SK-N-SH (cell line): ENCODE results near the gene KRT33B. TPM values are rescaled to one million over a fixed set of nuclear protein-coding genes. Genes with fewer than 3 reads are reported as not detected.

Experiments
- CTCF ChIA-PET: fragments of 300-600, 350-600 bp; formaldehyde crosslinking; extraction: SDS; loops from one replicate; lab custom pipeline; 2021; lab: Yijun Ruan, JAX
- POLR2A ChIA-PET: fragments of 350-600 bp; sonication (Branson Sonifier 250); formaldehyde crosslinking; extraction: SDS; loops from one replicate; lab custom pipeline; 2020; ENCODE audit warnings: antibody characterized with exemption, inconsistent platforms; lab: Yijun Ruan, JAX
- DNase-seq: peaks from one replicate; pipeline ENCODE4 v3.0.0; 2012
- H2AFZ ChIP-seq: fragments of 200-600 bp; sonication (generic); 2 replicates; pipeline ENCODE4 v1.8.1; 2016; ENCODE audit warnings: antibody characterized with exemption, mild to moderate bottlenecking, low read depth
- H3F3A ChIP-seq: fragments of 200-600 bp; sonication (generic); replicated peaks from 2 replicates; pipeline ENCODE3; 2016; ENCODE audit warnings: antibody characterized with exemption, mild to moderate bottlenecking; ENCODE audit not compliant: insufficient read depth
- H3K27ac ChIP-seq, 2 experiments: fragments of 200-500 bp in 1 of 2; fragments of 200-600 bp in 1 of 2; sonication (Bioruptor generic) in 1 of 2; sonication (generic), shearing (Covaris generic) in 1 of 2; 2 replicates each; pipeline versions ENCODE4 v1.5.1 to v1.6.1; 2014 to 2016; ENCODE audit warnings: low read depth in 2 of 2, inconsistent platforms in 1 of 2, low read length in 1 of 2, mild to moderate bottlenecking in 1 of 2, mixed read lengths in 1 of 2
- H3K27me3 ChIP-seq: fragments of 200-600 bp; sonication (generic), shearing (Covaris generic); 2 replicates; pipeline ENCODE4 v1.6.1; 2016; ENCODE audit warnings: mixed run types; ENCODE audit not compliant: insufficient read depth
- H3K36me3 ChIP-seq, 2 experiments: fragments of 200-500 bp in 1 of 2; fragments of 200-600 bp in 1 of 2; sonication (Bioruptor generic) in 1 of 2; sonication (generic) in 1 of 2; replicated peaks in 1 of 2; 2 replicates each; pipeline versions ENCODE3 to v1.5.1; 2014 to 2016; ENCODE audit warnings: low read length in 1 of 2, mild to moderate bottlenecking in 1 of 2; ENCODE audit not compliant: insufficient read depth in 2 of 2, control insufficient read depth in 1 of 2
- H3K4me1 ChIP-seq, 2 experiments: fragments of 200-500 bp in 1 of 2; fragments of 200-600 bp in 1 of 2; sonication (Bioruptor generic) in 1 of 2; sonication (generic), shearing (Covaris generic) in 1 of 2; 2 replicates each; pipeline versions ENCODE4 v1.5.1 to v1.6.1; 2014 to 2016; ENCODE audit warnings: low read depth in 1 of 2, low read length in 1 of 2, mixed run types in 1 of 2; ENCODE audit not compliant: insufficient read depth in 2 of 2, control insufficient read depth in 1 of 2
- H3K4me2 ChIP-seq: fragments of 200-600 bp; sonication (generic), shearing (Covaris generic); 2 replicates; pipeline ENCODE4 v1.6.1; 2017; ENCODE audit warnings: mixed run types
- H3K4me3 ChIP-seq, 2 experiments: fragments of 200-500 bp in 1 of 2; fragments of 200-600 bp in 1 of 2; sonication (Bioruptor generic) in 1 of 2; sonication (generic), shearing (Covaris generic) in 1 of 2; 2 replicates each; pipeline versions ENCODE4 v1.5.1 to v1.8.1; 2014 to 2016; ENCODE audit warnings: low read depth in 2 of 2, inconsistent platforms in 1 of 2, low read length in 1 of 2, mild to moderate bottlenecking in 1 of 2, mixed read lengths in 1 of 2, moderate library complexity in 1 of 2
- H3K79me2 ChIP-seq: fragments of 200-600 bp; sonication (generic); 2 replicates; pipeline ENCODE4 v1.8.1; 2017; ENCODE audit warnings: mild to moderate bottlenecking; ENCODE audit not compliant: insufficient read depth
- H3K9ac ChIP-seq: fragments of 200-600 bp; sonication (generic); 2 replicates; pipeline ENCODE4 v1.6.1; 2017; ENCODE audit warnings: mixed run types
- H3K9me2 ChIP-seq: fragments of 200-600 bp; sonication (generic); 2 replicates; pipeline ENCODE4 v1.6.1; 2017; ENCODE audit warnings: mixed run types
- H3K9me3 ChIP-seq: fragments of 200-600 bp; sonication (generic); 2 replicates; pipeline ENCODE4 v1.6.1; 2017; ENCODE audit warnings: mixed run types, mild to moderate bottlenecking, moderate library complexity
- H4K20me1 ChIP-seq: fragments of 200-600 bp; sonication (generic); 2 replicates; pipeline ENCODE4 v1.6.1; 2017; ENCODE audit warnings: mild to moderate bottlenecking, mixed run types; ENCODE audit not compliant: insufficient read depth
- CHD2 ChIP-seq: fragments of 150-350 bp; IDR thresholded peaks from 2 replicates; pipeline ENCODE4 v1.6.1; 2018; ENCODE audit warnings: low read length; ENCODE audit not compliant: partially characterized antibody
- EP300 ChIP-seq, 2 experiments: IDR thresholded peaks; 2 replicates each; pipeline versions ENCODE4 v1.4.0 to v1.6.1; 2012; ENCODE audit warnings: borderline replicate concordance in 1 of 2, low read depth in 1 of 2, low read length in 1 of 2
- EZH2phosphoT487 ChIP-seq: fragments of 200-600 bp; sonication (generic); IDR thresholded peaks from 2 replicates; pipeline ENCODE4 v1.6.1; 2017; ENCODE audit warnings: low read depth, mixed run types, mild to moderate bottlenecking, antibody characterized with exemption, moderate library complexity, borderline replicate concordance
- FOSL2 ChIP-seq: IDR thresholded peaks from 2 replicates; pipeline ENCODE4 v1.4.0; 2012; ENCODE audit warnings: low read depth, mild to moderate bottlenecking, moderate library complexity, borderline replicate concordance
- FOXJ3 ChIP-seq: sonication (generic); formaldehyde crosslinking; IDR thresholded peaks from 2 replicates; pipeline ENCODE4 v1.5.1; 2020; ENCODE audit warnings: mild to moderate bottlenecking, missing genetic modification reagents
- FOXM1 ChIP-seq: IDR thresholded peaks from 2 replicates; pipeline ENCODE4 v1.4.0; 2012; ENCODE audit warnings: low read depth, mild to moderate bottlenecking
- GATA2 ChIP-seq: sonication (generic); formaldehyde crosslinking; IDR thresholded peaks from 2 replicates; pipeline ENCODE4 v1.5.0; 2020; ENCODE audit warnings: mild to moderate bottlenecking, missing genetic modification reagents
- JUND ChIP-seq: IDR thresholded peaks from 2 replicates; pipeline ENCODE4 v1.4.0; 2012
- MXI1 ChIP-seq: IDR thresholded peaks from 2 replicates; pipeline ENCODE4 v1.6.1; 2012; ENCODE audit warnings: mild to moderate bottlenecking, low read depth, low read length, improper control_type of control experiment
- NFIC ChIP-seq: IDR thresholded peaks from 2 replicates; pipeline ENCODE4 v1.4.0; 2012; ENCODE audit warnings: borderline replicate concordance
- NRF1 ChIP-seq: IDR thresholded peaks from 2 replicates; pipeline ENCODE4 v1.6.1; 2012; ENCODE audit warnings: low read depth, mild to moderate bottlenecking, low read length
- PBX3 ChIP-seq: IDR thresholded peaks from 2 replicates; pipeline ENCODE4; 2012
- RXRA ChIP-seq: IDR thresholded peaks from 2 replicates; pipeline ENCODE4 v1.4.0; 2012; ENCODE audit warnings: low read depth, mild to moderate bottlenecking, borderline replicate concordance
- SIN3A ChIP-seq: IDR thresholded peaks from 2 replicates; pipeline ENCODE4 v1.6.1; 2012; ENCODE audit warnings: low read depth, mild to moderate bottlenecking, low read length, moderate library complexity, borderline replicate concordance
- SMC3 ChIP-seq: IDR thresholded peaks from 2 replicates; pipeline ENCODE4 v1.6.1; 2012; ENCODE audit warnings: low read depth, low read length, improper control_type of control experiment
- TCF12 ChIP-seq: IDR thresholded peaks from 2 replicates; pipeline ENCODE4 v1.4.0; 2012
- TEAD4 ChIP-seq: IDR thresholded peaks from 2 replicates; pipeline ENCODE4 v1.4.0; 2012; ENCODE audit warnings: mild to moderate bottlenecking, borderline replicate concordance; ENCODE audit not compliant: insufficient read depth
- YY1 ChIP-seq: IDR thresholded peaks from 2 replicates; pipeline ENCODE4 v1.4.0; 2012; ENCODE audit warnings: low read depth, mild to moderate bottlenecking
- ZBTB33 ChIP-seq: IDR thresholded peaks from 2 replicates; pipeline ENCODE4 v1.4.0; 2012; ENCODE audit warnings: low read depth, borderline replicate concordance
- WGBS: methylation state at CpG from one replicate; pipeline ENCODE4 v1.1.6; 2017; ENCODE audit warnings: low lambda C conversion rate; 5-methylcytosine and 5-hydroxymethylcytosine counted together
- polyA plus RNA-seq, 3 experiments: library from polyadenylated mRNA; depleted of rRNA; stranded (reverse); fragments of >200 nt; gene quantifications; 2 replicates each; pipeline ENCODE4 v1.2.3, GENCODE V29; 2012
- TF ChIP-seq, protein P1 (sequence below): IDR thresholded peaks from 2 replicates; pipeline ENCODE4 v1.4.0; 2012; ENCODE audit warnings: low read depth, borderline replicate concordance
- TF ChIP-seq, protein P2 (sequence below): fragments of 150-350 bp; IDR thresholded peaks from 2 replicates; pipeline ENCODE4 v1.6.1; 2016; ENCODE audit warnings: mild to moderate bottlenecking, low read depth, low read length

The KRT33B gene
- polyA plus RNA-seq, 1 of the 3 experiments (the other 2 are of a cell fraction): 0.08 TPM

DNA sequence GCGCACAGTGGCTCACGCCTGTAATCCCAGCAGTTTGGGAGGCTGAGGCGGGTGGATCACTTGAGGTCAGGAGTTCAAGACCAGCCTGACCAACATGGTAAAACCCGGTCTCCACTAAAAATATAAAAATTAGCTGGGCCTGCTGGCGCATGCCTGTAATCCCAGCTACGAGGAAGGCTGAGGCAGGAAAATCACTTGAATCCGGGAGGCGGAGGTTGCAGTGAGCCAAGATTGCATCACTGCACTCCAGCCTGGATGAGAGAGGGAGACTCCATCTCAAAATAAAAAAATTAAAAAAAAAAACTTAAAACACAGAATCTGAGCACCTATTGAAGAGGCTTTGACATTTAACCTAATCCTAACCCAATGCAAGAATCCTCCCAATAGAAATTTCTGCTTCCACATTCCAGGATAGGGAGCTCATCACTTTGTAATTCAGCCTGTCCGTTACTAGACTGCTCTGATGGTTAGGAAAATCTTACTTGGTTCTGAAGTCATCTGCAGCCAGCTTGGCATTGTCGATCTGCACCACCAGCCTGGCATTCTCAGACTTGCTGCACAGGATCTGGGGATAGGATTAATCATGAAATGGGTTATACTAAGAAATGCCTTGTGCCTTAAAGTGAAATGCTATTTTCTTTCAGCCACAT is 2.1 kb downstream of the KRT33B start:
- Histone ChIP-seq H4K20me1 (no peaks in the 10 kb centered on the region), H3K79me2 (no peaks in the 10 kb centered on the region), H3K9me2 (no peaks in the 10 kb centered on the region), H3K9me3 (no peaks in the 10 kb centered on the region), H3K4me2 (peak overlapping the region; percentile 21; the same call in 1 of the 2 replicates), H3K27ac (peak overlapping the region in 1 of 2 experiments; percentile 36; a peak in 2 of 4 replicates), H3K4me3 (no peak overlapping the region), H3K4me1 (peaks cover 0 to 15% of the 10 kb centered on the region in 2 experiments; a peak in 1 of 4 replicates), H3F3A (peaks cover 8% of the 10 kb centered on the region), H3K36me3 (no peaks in the 10 kb centered on the region), H2AFZ (no peak overlapping the region), H3K9ac (0 out of 2 replicates have a peak overlapping the region, but pooled peaks have one; percentile 21), H3K27me3 (no peaks in the 10 kb centered on the region)
- TF ChIP-seq, protein P1, sequence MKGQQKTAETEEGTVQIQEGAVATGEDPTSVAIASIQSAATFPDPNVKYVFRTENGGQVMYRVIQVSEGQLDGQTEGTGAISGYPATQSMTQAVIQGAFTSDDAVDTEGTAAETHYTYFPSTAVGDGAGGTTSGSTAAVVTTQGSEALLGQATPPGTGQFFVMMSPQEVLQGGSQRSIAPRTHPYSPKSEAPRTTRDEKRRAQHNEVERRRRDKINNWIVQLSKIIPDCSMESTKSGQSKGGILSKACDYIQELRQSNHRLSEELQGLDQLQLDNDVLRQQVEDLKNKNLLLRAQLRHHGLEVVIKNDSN: no peak
- TF ChIP-seq EP300 (IDR thresholded peaks at IDR 0.05; ENCODE audit: borderline replicate concordance in 1 of 2, low read depth in 1 of 2, low read length in 1 of 2): peak in 1 of 2 experiments; percentile 52; a peak in 1 of 4 replicates
- TF ChIP-seq FOSL2: peak; percentile 51
- peak; percentile 41; the same call in 1 of the 2 replicates for TF ChIP-seq PBX3
- TF ChIP-seq NFIC: 0 out of 2 replicates have a peak, but pooled peaks have one; percentile 5
- no peak for TF ChIP-seq SIN3A
- TF ChIP-seq JUND: peak; percentile 47
- peak; percentile 50; the same call in 1 of the 2 replicates for TF ChIP-seq TCF12
- no peak for TF ChIP-seq SMC3
- WGBS: 71% methylated on average over 10 of the region's 10 CpGs
- ChIA-PET POLR2A (no interaction called here), CTCF (no interaction called here)
- no peak for DNase-seq

DNA sequence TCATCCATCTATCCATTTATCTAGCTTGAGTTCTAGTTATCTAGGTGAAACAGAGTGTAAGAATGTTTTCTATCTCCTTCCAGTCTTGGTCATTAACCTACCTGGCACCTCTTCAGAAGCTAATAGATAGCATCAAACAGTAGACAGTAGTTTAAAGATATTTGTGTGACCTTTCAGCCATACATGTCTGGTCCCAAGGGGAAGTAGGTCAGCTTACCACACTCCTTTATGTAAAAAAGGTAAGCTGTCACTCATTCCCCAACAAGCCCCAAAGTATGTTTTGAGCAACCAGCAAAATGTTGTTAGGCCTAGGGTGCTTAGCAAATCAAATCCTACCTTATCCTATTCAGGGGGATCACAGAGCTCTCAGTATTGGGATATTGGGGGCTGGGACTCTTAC is 3.5 kb downstream of the KRT33B start:
- H3K79me2 ChIP-seq: no peaks in the 10 kb centered on the region
- H3K4me2 ChIP-seq: no peak overlapping the region
- POLR2A ChIA-PET: no interaction called here
- TF ChIP-seq JUND: no peak
- TF ChIP-seq, protein P2, sequence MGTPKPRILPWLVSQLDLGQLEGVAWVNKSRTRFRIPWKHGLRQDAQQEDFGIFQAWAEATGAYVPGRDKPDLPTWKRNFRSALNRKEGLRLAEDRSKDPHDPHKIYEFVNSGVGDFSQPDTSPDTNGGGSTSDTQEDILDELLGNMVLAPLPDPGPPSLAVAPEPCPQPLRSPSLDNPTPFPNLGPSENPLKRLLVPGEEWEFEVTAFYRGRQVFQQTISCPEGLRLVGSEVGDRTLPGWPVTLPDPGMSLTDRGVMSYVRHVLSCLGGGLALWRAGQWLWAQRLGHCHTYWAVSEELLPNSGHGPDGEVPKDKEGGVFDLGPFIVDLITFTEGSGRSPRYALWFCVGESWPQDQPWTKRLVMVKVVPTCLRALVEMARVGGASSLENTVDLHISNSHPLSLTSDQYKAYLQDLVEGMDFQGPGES: no peak
- no peak for TF ChIP-seq TEAD4
- no peak for TF ChIP-seq PBX3
- no peak for TF ChIP-seq GATA2 (CRISPR knock-in tag)
- TF ChIP-seq YY1: no peak
- no peak for TF ChIP-seq CHD2
- no peak for TF ChIP-seq RXRA
- TF ChIP-seq EZH2phosphoT487: no peak
- TF ChIP-seq FOXJ3 (CRISPR knock-in tag): no peak
- TF ChIP-seq FOXM1: no peak
- TF ChIP-seq NFIC: no peak
- no peak for TF ChIP-seq FOSL2
- no peak for TF ChIP-seq NRF1
- no peak for TF ChIP-seq MXI1
- no peak for TF ChIP-seq ZBTB33

More for the DNA sequence above, 3.5 kb downstream of the KRT33B start:
- peaks cover 0 to 15% of the 10 kb centered on the region in 2 experiments; a peak in 1 of 4 replicates for H3K4me1 ChIP-seq
- DNase-seq: no peak
- CTCF ChIA-PET: interaction anchor here (0.6 kb wide), 1 partner anchor 140 kb away, joined by 4 read pairs; no protein-coding TSS in a partner anchor
- no peak overlapping the region for H2AFZ ChIP-seq
- H3K27me3 ChIP-seq: no peaks in the 10 kb centered on the region
- H3K4me3 ChIP-seq: no peak overlapping the region
- peaks cover 8% of the 10 kb centered on the region for H3F3A ChIP-seq
- H4K20me1 ChIP-seq: no peaks in the 10 kb centered on the region
- no peak overlapping the region for H3K9ac ChIP-seq
- H3K27ac ChIP-seq: no peak overlapping the region
- H3K36me3 ChIP-seq: no peaks in the 10 kb centered on the region
- H3K9me2 ChIP-seq: no peaks in the 10 kb centered on the region
- no peaks in the 10 kb centered on the region for H3K9me3 ChIP-seq
